NT2/D1 (cell line): Measurements from ENCODE around the gene DCAF8L2.

ENCODE experiments used
- SUZ12 ChIP-seq: IDR thresholded peaks from 2 replicates; pipeline ENCODE4 v1.6.1; 2011; ENCODE audit not compliant: insufficient read length, insufficient read depth; ENCODE audit errors: extremely low read depth
- YY1 ChIP-seq: IDR thresholded peaks from 2 replicates; pipeline ENCODE4 v1.6.1; 2011; ENCODE audit not compliant: insufficient read length, insufficient read depth
- ZNF274 ChIP-seq: IDR thresholded peaks from 2 replicates; pipeline ENCODE4 v1.6.1; 2011; ENCODE audit warnings: mild to moderate bottlenecking, low read depth, low read length

DNA sequence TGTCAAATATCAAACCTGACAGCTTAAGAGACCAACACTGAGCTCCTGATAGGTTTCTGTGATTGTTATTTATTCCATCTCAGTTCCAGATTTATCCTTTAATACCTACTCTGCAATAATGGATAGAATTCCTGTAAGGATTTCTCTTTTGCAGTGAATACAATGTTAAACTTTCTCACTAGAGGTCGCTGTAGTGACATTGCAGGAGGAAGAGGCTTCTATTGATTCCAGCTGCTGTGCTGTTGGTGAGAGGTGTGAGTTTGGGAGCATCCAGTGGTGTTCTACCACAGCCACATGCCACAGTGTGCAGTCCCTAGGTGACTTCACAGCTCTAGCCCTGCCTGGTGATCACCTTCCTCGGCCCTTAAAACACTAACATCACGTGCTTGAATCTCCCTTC, 34.6 kb upstream of the DCAF8L2 start:
- TF ChIP-seq ZNF274 (no peak), YY1 (no peak), SUZ12 (no peak)
